ENCODE data around the gene DAB1. TPM values are rescaled to one million over a fixed set of nuclear protein-coding genes. Genes with fewer than 3 reads are reported as not detected.

The DAB1 gene
- total and polyA plus RNA-seq, 7 experiments from 2014 or later, result 0.27 to 1.9 (median 0.43) TPM; not detected in 1

DNA sequence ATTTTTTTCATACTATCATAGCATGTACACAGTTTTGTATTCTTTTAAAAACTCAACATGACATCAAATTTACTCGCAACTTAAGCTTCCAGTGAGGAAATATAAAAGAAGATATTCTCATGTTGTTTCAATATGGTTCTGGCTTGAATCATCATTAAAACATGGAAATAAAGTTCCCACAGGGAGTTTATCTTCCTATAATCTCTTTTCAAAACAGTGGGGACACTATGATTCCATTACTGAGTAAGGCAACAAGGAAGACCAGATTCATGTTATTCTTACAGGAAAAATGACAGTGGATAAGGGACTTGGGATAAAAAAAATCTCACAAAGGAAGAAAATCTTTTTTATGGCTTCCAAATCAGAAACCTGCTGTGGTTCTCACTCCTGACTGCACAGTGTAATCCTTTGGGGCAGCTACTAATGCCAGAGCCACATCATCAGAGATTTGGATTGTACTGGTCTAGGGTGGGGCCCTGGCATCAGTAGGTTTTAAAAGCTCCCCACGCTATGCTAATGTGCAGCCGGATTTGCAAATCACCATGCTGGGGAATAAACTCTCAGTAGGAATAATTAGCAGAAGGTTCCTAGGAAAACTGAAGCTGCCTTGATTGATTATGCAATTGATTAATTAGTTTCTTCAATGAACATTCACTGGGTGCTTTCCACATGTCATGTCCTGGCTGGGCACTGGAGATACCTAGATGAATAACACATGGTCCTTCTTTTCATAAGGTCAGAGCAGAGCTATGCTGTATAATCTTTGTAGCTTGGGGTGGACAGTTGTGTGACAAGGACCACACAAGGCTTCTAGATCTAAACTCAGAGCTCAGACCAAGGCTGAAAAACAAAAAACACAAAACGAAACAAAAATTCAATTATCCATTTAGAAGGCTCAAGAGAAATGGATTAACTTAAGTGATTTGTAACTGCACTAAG, 386.9 kb downstream of the DAB1 start:
- no peaks in the 10 kb centered on the region for H3K36me3 Mint-ChIP-seq
- CTCF ChIA-PET, result no interaction called here
- no peaks in the 10 kb centered on the region for H3K4me1 Mint-ChIP-seq
- no peak for DNase-seq
- H3K4me3 Mint-ChIP-seq, result no peak overlapping the region
- Histone ChIP-seq H3K4me3 (ENCODE audit: low read length) (no peak overlapping the region), H3K9me3 (ENCODE audit: control insufficient read depth in 2 of 3, low read length in 3 of 3) (no peaks in the 10 kb centered on the region), H3K27ac (ENCODE audit: low read depth, low read length) (no peak overlapping the region), H3K27me3 (ENCODE audit: control insufficient read depth in 2 of 2, insufficient read depth in 2 of 2, low read length in 2 of 2) (no peaks in the 10 kb centered on the region), H3K4me1 (ENCODE audit: control insufficient read depth in 2 of 2, insufficient read depth in 2 of 2, low read length in 2 of 2) (no peaks in the 10 kb centered on the region), H3K36me3 (ENCODE audit: control insufficient read depth in 2 of 3, insufficient read depth in 3 of 3, low read length in 3 of 3) (no peaks in the 10 kb centered on the region)
- intact Hi-C loops (cut with micrococcal nuclease), result no loop called here
- no peak overlapping the region for H3K27ac Mint-ChIP-seq
- peaks cover 0 to 4% (median 0%) of the 10 kb centered on the region in 11 donors for H3K9me3 Mint-ChIP-seq
- peaks cover 0 to 16% (median 9%) of the 10 kb centered on the region in 5 donors for H3K27me3 Mint-ChIP-seq
- no peak for ATAC-seq
- POLR2A ChIA-PET, result no interaction called here

DNA sequence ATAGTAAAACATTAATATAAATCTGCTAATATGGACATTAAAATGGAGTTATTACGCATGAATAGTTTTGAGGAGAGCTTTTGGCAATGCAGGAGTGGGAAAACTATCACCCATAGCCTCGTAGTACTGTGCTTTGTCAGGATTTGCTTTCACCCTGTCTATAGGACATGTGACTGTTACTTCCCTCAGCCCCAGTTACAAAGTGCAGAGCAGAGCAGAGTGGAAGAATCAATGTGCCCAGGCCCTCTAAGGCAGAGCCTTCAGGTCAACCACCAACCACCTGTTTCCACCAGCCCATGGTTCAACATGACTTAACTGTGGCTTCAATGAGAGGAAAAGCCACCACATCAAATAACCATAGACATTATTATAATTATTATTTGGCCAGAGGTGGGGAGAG, 389.1 kb downstream of the DAB1 start:
- Histone ChIP-seq H3K36me3 (ENCODE audit: control insufficient read depth in 2 of 3, insufficient read depth in 3 of 3, low read length in 3 of 3) (no peaks in the 10 kb centered on the region), H3K9me3 (ENCODE audit: control insufficient read depth in 2 of 3, low read length in 3 of 3) (no peaks in the 10 kb centered on the region), H3K4me3 (ENCODE audit: low read length) (no peak overlapping the region), H3K27ac (ENCODE audit: low read depth, low read length) (no peak overlapping the region), H3K27me3 (ENCODE audit: control insufficient read depth in 2 of 2, insufficient read depth in 2 of 2, low read length in 2 of 2) (no peaks in the 10 kb centered on the region), H3K4me1 (ENCODE audit: control insufficient read depth in 2 of 2, insufficient read depth in 2 of 2, low read length in 2 of 2) (no peaks in the 10 kb centered on the region)
- no peak for ATAC-seq
- Mint-ChIP-seq H3K9me3 (peaks cover 0 to 4% (median 0%) of the 10 kb centered on the region in 11 donors), H3K36me3 (no peaks in the 10 kb centered on the region), H3K4me1 (no peaks in the 10 kb centered on the region), H3K27ac (no peak overlapping the region), H3K4me3 (no peak overlapping the region), H3K27me3 (peaks cover 0 to 14% (median 5%) of the 10 kb centered on the region in 5 donors)
- DNase-seq, result no peak
- intact Hi-C loops (cut with micrococcal nuclease), result no loop called here
- ChIA-PET CTCF (no interaction called here), POLR2A (no interaction called here)

DNA sequence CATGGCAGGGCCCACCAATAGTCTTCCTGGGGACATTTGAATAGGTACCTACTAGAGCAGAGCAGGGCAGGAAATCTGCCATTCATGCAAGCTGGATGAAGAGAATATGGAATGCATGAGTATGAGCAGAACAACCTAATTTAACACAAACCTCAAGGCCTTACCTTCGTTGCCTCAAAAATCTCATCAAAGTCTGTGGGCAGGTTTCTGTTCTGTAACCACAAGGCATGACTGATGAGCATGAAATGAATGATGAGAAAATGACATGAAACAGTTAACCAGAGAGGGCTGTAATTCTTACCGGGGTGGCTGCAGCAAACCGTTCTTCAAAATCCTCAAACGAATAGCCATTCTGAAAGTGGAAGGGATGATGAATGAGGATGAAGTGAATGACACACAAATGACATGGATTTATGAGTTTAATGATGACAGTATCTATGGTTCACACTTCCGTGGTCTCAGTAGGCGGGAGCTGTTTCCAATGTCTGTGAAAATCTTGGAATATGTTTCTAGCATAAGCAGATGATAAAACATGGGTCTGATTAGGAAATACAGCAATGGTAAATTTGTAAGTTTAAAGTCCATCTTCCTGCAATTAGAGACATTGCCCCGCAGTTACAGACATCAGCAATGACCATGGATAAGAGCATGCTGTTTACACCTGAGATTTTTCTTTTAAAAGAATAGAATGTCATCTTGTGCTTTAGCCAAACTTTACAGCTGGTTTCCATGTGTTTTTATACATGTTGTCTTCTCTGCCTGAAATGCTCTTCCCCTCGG, 390.4 kb downstream of the DAB1 start:
- CTCF ChIA-PET, result no interaction called here
- Histone ChIP-seq H3K4me1 (ENCODE audit: control insufficient read depth in 2 of 2, insufficient read depth in 2 of 2, low read length in 2 of 2) (no peaks in the 10 kb centered on the region), H3K27ac (ENCODE audit: low read depth, low read length) (no peak overlapping the region), H3K36me3 (ENCODE audit: control insufficient read depth in 2 of 3, insufficient read depth in 3 of 3, low read length in 3 of 3) (no peaks in the 10 kb centered on the region), H3K4me3 (ENCODE audit: low read length) (no peak overlapping the region), H3K27me3 (ENCODE audit: control insufficient read depth in 2 of 2, insufficient read depth in 2 of 2, low read length in 2 of 2) (no peaks in the 10 kb centered on the region), H3K9me3 (ENCODE audit: control insufficient read depth in 2 of 3, low read length in 3 of 3) (no peaks in the 10 kb centered on the region)
- intact Hi-C loops (cut with micrococcal nuclease), result no loop called here
- Mint-ChIP-seq H3K4me3 (no peak overlapping the region), H3K9me3 (peaks cover 0 to 8% (median 3%) of the 10 kb centered on the region in 11 donors), H3K27ac (no peak overlapping the region), H3K36me3 (no peaks in the 10 kb centered on the region), H3K27me3 (peaks cover 0 to 9% (median 8%) of the 10 kb centered on the region in 5 donors), H3K4me1 (no peaks in the 10 kb centered on the region)
- no peak for DNase-seq
- POLR2A ChIA-PET, result no interaction called here
- no peak for ATAC-seq

GRCh38 chr1:57026624-57027354, 397.1 kb downstream of the DAB1 start:
- H3K9me3 ChIP-seq (ENCODE audit: control insufficient read depth in 2 of 3, low read length in 3 of 3), result no peaks in the 10 kb centered on the region
- intact Hi-C loops (cut with micrococcal nuclease), result no loop called here
- DNase-seq (no peak), ATAC-seq (no peak)
- Mint-ChIP-seq H3K9me3 (peaks cover 0 to 7% (median 2%) of the 10 kb centered on the region in 11 donors), H3K27ac (no peak overlapping the region), H3K27me3 (peaks cover 0 to 11% (median 0%) of the 10 kb centered on the region in 5 donors), H3K36me3 (no peaks in the 10 kb centered on the region), H3K4me3 (no peak overlapping the region), H3K4me1 (no peaks in the 10 kb centered on the region)
- H3K27me3 ChIP-seq (ENCODE audit: control insufficient read depth in 2 of 2, insufficient read depth in 2 of 2, low read length in 2 of 2), result no peaks in the 10 kb centered on the region
- H3K4me3 ChIP-seq (ENCODE audit: low read length), result no peak overlapping the region
- ChIA-PET CTCF (no interaction called here), POLR2A (no interaction called here)
- H3K27ac ChIP-seq (ENCODE audit: low read depth, low read length), result no peak overlapping the region
- no peaks in the 10 kb centered on the region for H3K36me3 ChIP-seq (ENCODE audit: control insufficient read depth in 2 of 3, insufficient read depth in 3 of 3, low read length in 3 of 3)
- no peaks in the 10 kb centered on the region for H3K4me1 ChIP-seq (ENCODE audit: control insufficient read depth in 2 of 2, insufficient read depth in 2 of 2, low read length in 2 of 2)

DNA sequence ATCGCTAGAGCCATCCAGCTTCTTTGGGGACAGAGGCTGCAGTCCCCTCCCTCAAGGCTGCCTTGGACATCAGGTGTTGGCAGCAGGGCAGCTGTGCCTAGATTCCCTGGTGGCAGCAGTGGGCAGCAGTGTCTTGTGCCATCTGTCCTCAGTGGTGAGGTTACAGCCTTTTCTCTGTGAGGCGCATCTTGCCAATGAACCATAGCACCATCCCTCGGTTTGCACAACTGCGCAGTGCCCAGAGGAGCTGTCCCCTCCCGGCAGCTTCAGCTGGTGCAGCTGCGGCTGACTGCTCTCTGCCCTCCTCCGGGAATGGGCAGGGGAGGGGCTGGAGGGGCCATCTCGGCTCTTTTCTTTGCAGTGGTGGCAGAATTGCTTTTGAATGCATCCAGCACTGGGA, 399.0 kb downstream of the DAB1 start:
- H3K9me3 ChIP-seq (ENCODE audit: control insufficient read depth in 2 of 3, low read length in 3 of 3), result no peaks in the 10 kb centered on the region
- intact Hi-C loops (cut with micrococcal nuclease), result no loop called here
- Mint-ChIP-seq H3K4me3 (no peak overlapping the region), H3K36me3 (no peaks in the 10 kb centered on the region), H3K27me3 (peaks cover 0 to 11% (median 0%) of the 10 kb centered on the region in 5 donors), H3K4me1 (no peaks in the 10 kb centered on the region), H3K27ac (no peak overlapping the region), H3K9me3 (peaks cover 0 to 7% (median 3%) of the 10 kb centered on the region in 11 donors)
- H3K4me3 ChIP-seq (ENCODE audit: low read length), result no peak overlapping the region
- DNase-seq (no peak), ATAC-seq (peak; percentile 24)
- H3K27me3 ChIP-seq (ENCODE audit: control insufficient read depth in 2 of 2, insufficient read depth in 2 of 2, low read length in 2 of 2), result no peaks in the 10 kb centered on the region
- no peak overlapping the region for H3K27ac ChIP-seq (ENCODE audit: low read depth, low read length)
- no peaks in the 10 kb centered on the region for H3K36me3 ChIP-seq (ENCODE audit: control insufficient read depth in 2 of 3, insufficient read depth in 3 of 3, low read length in 3 of 3)
- ChIA-PET CTCF (no interaction called here), POLR2A (no interaction called here)
- H3K4me1 ChIP-seq (ENCODE audit: control insufficient read depth in 2 of 2, insufficient read depth in 2 of 2, low read length in 2 of 2), result no peaks in the 10 kb centered on the region

- no peak overlapping the region for H3K27ac Mint-ChIP-seq
- intact Hi-C loops (cut with micrococcal nuclease), result no loop called here
Measured at GRCh38 chr1:57024428-57024827, 399.4 kb downstream of the DAB1 start.

More at GRCh38 chr1:57024428-57024827, 399.4 kb downstream of the DAB1 start:
- Histone ChIP-seq H3K27ac (ENCODE audit: low read depth, low read length) (no peak overlapping the region), H3K36me3 (ENCODE audit: control insufficient read depth in 2 of 3, insufficient read depth in 3 of 3, low read length in 3 of 3) (no peaks in the 10 kb centered on the region), H3K4me3 (ENCODE audit: low read length) (no peak overlapping the region), H3K4me1 (ENCODE audit: control insufficient read depth in 2 of 2, insufficient read depth in 2 of 2, low read length in 2 of 2) (no peaks in the 10 kb centered on the region), H3K9me3 (ENCODE audit: control insufficient read depth in 2 of 3, low read length in 3 of 3) (no peaks in the 10 kb centered on the region), H3K27me3 (ENCODE audit: control insufficient read depth in 2 of 2, insufficient read depth in 2 of 2, low read length in 2 of 2) (no peaks in the 10 kb centered on the region)
- Mint-ChIP-seq H3K36me3 (no peaks in the 10 kb centered on the region), H3K9me3 (peaks cover 0 to 7% (median 3%) of the 10 kb centered on the region in 11 donors), H3K4me1 (no peaks in the 10 kb centered on the region), H3K27me3 (peaks cover 0 to 11% (median 0%) of the 10 kb centered on the region in 5 donors), H3K4me3 (no peak overlapping the region)
- no peak for ATAC-seq
- ChIA-PET POLR2A (no interaction called here), CTCF (no interaction called here)
- no peak for DNase-seq
